HepG2 (cell line): ENCODE data around the gene KXD1. TPM values are rescaled to one million over a fixed set of nuclear protein-coding genes. Genes with fewer than 3 reads are reported as not detected.
A peak's percentile ranks its signal among the peaks of the same experiment; 100 is the strongest.

Experiments used
- JUN ChIP-seq: sonication (generic); formaldehyde crosslinking; IDR thresholded peaks from 2 replicates; pipeline ENCODE4 v1.4.0; 2020; ENCODE audit warnings: mild to moderate bottlenecking, missing genetic modification reagents
- KMT2A ChIP-seq: sonication (generic); formaldehyde crosslinking; IDR thresholded peaks from 2 replicates; pipeline ENCODE4 v1.4.0; 2020; ENCODE audit warnings: missing genetic modification reagents
- NFIC ChIP-seq: IDR thresholded peaks from 2 replicates; pipeline ENCODE4 v1.6.1; 2012; ENCODE audit warnings: mild to moderate bottlenecking, low read length, inconsistent platforms
- PAF1 ChIP-seq: IDR thresholded peaks from 2 replicates; pipeline ENCODE4 v1.6.1; 2016; ENCODE audit warnings: missing genetic modification reagents, missing compliant biosample characterization
- RXRB ChIP-seq: IDR thresholded peaks from 2 replicates; pipeline ENCODE4 v1.6.1; 2016; ENCODE audit warnings: borderline replicate concordance, missing genetic modification reagents, missing compliant biosample characterization
- THYN1 ChIP-seq: sonication (generic); formaldehyde crosslinking; IDR thresholded peaks from 2 replicates; pipeline ENCODE4 v1.8.1; 2023; ENCODE audit warnings: low read depth, mild to moderate bottlenecking, moderate library complexity, missing genetic modification reagents, borderline replicate concordance
- ZBTB8A ChIP-seq: sonication (generic); formaldehyde crosslinking; IDR thresholded peaks from 2 replicates; pipeline ENCODE4 v1.4.0; 2020; ENCODE audit warnings: mild to moderate bottlenecking, low read depth, missing genetic modification reagents, borderline replicate concordance
- ZNF234 ChIP-seq: sonication (generic); formaldehyde crosslinking; conservative IDR thresholded peaks from 2 replicates; pipeline ENCODE4 v1.5.1; 2020; ENCODE audit warnings: mild to moderate bottlenecking, missing genetic modification reagents
- ZNF569 ChIP-seq: sonication (generic); formaldehyde crosslinking; IDR thresholded peaks from 2 replicates; pipeline ENCODE4 v1.5.0; 2020; ENCODE audit warnings: mild to moderate bottlenecking, missing genetic modification reagents, moderate library complexity, borderline replicate concordance
- ZSCAN22 ChIP-seq: sonication (generic); formaldehyde crosslinking; IDR thresholded peaks from 2 replicates; pipeline ENCODE4 v1.4.0; 2020; ENCODE audit warnings: mild to moderate bottlenecking, missing genetic modification reagents
- polyA plus RNA-seq, 8 experiments: library from polyadenylated mRNA; depleted of rRNA in 3 of 8; stranded (reverse) in 7 of 8; unstranded in 1 of 8; fragments of >200 nt; fragmentation: Illumina TruSeq in 4 of 8; extraction: Trizol in 4 of 8; gene quantifications; 2 replicates each; pipeline versions ENCODE4 v1.2.1 to v1.2.3, GENCODE V29; 2011 to 2016; ENCODE audit warnings: low read depth in 4 of 8, missing spikeins in 1 of 8, mixed read lengths in 1 of 8; ENCODE audit not compliant: insufficient read depth in 1 of 8
- total RNA-seq, 5 experiments: library from RNA; depleted of rRNA; stranded (reverse); fragments of >200 nt; fragmentation: Illumina TruSeq; extraction: Trizol; gene quantifications; 2 replicates each; pipeline ENCODE4 v1.2.3, GENCODE V29; 2016; ENCODE audit warnings: low read depth in 1 of 5
- TF ChIP-seq, protein P1 (sequence below): IDR thresholded peaks from 2 replicates; pipeline ENCODE4 v1.4.0; 2020; ENCODE audit warnings: mild to moderate bottlenecking, missing genetic modification reagents
- TF ChIP-seq, protein P2 (sequence below): sonication (generic); formaldehyde crosslinking; IDR thresholded peaks from 2 replicates; pipeline ENCODE4 v1.5.0; 2020; ENCODE audit warnings: missing genetic modification reagents
- TF ChIP-seq, protein P3 (sequence below): sonication (generic); formaldehyde crosslinking; IDR thresholded peaks from 2 replicates; pipeline ENCODE4 v1.5.1; 2020; ENCODE audit warnings: mild to moderate bottlenecking, missing genetic modification reagents
- TF ChIP-seq, protein P4 (sequence below): sonication (generic); formaldehyde crosslinking; IDR thresholded peaks from 2 replicates; pipeline ENCODE4 v1.5.0; 2020; ENCODE audit warnings: missing genetic modification reagents
- TF ChIP-seq, protein P5 (sequence below): sonication (generic); formaldehyde crosslinking; IDR thresholded peaks from 2 replicates; pipeline ENCODE4 v1.9.0; 2021; ENCODE audit warnings: missing genetic modification reagents, borderline replicate concordance

The KXD1 gene
- total and polyA plus RNA-seq, 2 of the 13 experiments (the other 11 are each of a cell fraction or from before 2014, with no cell fraction given) = 44.6 to 143 TPM

DNA sequence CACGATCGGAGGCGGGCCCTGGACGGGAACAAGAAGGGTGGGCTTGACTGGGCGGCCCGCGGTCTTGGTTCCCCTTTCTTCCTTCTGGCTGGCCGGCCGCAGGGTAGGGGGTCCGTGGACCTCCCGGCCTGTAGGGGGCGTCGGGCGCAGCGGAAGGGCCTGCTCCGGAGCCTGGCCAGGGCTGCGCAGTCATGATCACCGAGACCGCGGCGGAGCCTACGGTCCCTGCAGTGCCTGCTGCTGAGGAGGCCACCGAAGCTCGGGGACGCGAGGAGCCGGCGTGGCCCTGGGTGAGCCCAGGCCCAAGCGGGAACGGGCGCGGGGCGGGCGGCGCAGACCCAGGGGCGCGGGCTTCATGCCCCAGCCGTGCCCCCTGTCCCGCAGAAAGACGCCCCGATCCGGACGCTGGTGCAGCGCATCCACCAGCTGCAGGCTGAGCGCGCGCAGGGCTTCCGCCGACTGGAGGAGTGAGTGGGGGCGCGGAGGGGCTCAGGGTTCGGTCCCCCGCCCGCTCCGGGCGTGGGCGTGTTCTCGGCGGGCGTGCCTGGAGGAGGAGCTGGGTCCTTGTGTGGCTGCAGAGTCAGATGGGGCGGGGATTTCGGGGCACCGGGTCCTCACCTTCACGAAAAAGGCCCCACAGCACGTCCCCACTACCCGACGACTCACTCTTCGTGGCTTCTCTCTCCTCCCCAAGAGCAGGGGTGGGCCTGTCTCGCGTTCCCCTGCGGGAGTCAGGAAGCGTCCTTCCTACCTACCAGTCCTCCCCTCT lies 31.1 kb downstream of the KXD1 start, which contains the start of gene REX1BD (continued):
- TF ChIP-seq, protein P1, sequence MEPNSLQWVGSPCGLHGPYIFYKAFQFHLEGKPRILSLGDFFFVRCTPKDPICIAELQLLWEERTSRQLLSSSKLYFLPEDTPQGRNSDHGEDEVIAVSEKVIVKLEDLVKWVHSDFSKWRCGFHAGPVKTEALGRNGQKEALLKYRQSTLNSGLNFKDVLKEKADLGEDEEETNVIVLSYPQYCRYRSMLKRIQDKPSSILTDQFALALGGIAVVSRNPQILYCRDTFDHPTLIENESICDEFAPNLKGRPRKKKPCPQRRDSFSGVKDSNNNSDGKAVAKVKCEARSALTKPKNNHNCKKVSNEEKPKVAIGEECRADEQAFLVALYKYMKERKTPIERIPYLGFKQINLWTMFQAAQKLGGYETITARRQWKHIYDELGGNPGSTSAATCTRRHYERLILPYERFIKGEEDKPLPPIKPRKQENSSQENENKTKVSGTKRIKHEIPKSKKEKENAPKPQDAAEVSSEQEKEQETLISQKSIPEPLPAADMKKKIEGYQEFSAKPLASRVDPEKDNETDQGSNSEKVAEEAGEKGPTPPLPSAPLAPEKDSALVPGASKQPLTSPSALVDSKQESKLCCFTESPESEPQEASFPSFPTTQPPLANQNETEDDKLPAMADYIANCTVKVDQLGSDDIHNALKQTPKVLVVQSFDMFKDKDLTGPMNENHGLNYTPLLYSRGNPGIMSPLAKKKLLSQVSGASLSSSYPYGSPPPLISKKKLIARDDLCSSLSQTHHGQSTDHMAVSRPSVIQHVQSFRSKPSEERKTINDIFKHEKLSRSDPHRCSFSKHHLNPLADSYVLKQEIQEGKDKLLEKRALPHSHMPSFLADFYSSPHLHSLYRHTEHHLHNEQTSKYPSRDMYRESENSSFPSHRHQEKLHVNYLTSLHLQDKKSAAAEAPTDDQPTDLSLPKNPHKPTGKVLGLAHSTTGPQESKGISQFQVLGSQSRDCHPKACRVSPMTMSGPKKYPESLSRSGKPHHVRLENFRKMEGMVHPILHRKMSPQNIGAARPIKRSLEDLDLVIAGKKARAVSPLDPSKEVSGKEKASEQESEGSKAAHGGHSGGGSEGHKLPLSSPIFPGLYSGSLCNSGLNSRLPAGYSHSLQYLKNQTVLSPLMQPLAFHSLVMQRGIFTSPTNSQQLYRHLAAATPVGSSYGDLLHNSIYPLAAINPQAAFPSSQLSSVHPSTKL = peak; percentile 69
- TF ChIP-seq THYN1 (CRISPR knock-in tag) (no peak), ZSCAN22 (CRISPR knock-in tag) (no peak; the same call in 1 of the 2 replicates), PAF1 (CRISPR knock-in tag) (no peak), KMT2A (CRISPR knock-in tag) (peak; percentile 52; the same call in 1 of the 2 replicates), ZNF234 (peak; percentile 31; the same call in 1 of the 2 replicates), NFIC (no peak), ZNF569 (CRISPR knock-in tag) (no peak; the same call in 1 of the 2 replicates), ZBTB8A (no peak; the same call in 1 of the 2 replicates), RXRB (peak; percentile 73), JUN (CRISPR knock-in tag) (0 out of 2 replicates have a peak, but pooled peaks have one; percentile 41)
- TF ChIP-seq, protein P2, sequence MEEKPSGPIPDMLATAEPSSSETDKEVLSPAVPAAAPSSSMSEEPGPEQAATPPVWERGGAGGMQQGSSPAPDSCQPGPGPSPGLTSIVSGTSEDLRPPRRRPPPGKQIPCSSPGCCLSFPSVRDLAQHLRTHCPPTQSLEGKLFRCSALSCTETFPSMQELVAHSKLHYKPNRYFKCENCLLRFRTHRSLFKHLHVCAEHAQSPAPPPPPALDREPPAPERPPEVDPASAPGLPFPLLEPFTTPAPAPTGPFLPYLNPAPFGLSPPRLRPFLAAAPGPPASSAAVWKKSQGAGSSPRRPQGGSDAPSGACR = 0 out of 2 replicates have a peak, but pooled peaks have one; percentile 17
- TF ChIP-seq, protein P3, sequence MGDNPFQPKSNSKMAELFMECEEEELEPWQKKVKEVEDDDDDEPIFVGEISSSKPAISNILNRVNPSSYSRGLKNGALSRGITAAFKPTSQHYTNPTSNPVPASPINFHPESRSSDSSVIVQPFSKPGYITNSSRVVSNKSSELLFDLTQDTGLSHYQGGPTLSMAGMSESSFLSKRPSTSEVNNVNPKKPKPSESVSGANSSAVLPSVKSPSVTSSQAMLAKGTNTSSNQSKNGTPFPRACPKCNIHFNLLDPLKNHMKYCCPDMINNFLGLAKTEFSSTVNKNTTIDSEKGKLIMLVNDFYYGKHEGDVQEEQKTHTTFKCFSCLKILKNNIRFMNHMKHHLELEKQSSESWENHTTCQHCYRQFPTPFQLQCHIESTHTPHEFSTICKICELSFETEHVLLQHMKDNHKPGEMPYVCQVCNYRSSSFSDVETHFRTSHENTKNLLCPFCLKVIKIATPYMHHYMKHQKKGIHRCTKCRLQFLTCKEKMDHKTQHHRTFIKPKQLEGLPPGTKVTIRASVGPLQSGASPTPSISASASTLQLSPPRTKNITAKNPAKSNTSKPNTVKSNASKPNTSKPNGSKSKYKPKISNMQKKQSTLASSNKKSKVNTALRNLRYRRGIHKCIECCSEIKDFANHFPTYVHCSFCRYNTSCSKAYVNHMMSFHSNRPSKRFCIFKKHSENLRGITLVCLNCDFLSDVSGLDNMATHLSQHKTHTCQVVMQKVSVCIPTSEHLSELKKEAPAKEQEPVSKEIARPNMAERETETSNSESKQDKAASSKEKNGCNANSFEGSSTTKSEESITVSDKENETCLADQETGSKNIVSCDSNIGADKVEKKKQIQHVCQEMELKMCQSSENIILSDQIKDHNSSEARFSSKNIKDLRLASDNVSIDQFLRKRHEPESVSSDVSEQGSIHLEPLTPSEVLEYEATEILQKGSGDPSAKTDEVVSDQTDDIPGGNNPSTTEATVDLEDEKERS (CRISPR knock-in tag) = no peak; the same call in 1 of the 2 replicates
- TF ChIP-seq, protein P4, sequence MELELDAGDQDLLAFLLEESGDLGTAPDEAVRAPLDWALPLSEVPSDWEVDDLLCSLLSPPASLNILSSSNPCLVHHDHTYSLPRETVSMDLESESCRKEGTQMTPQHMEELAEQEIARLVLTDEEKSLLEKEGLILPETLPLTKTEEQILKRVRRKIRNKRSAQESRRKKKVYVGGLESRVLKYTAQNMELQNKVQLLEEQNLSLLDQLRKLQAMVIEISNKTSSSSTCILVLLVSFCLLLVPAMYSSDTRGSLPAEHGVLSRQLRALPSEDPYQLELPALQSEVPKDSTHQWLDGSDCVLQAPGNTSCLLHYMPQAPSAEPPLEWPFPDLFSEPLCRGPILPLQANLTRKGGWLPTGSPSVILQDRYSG (CRISPR knock-in tag) = no peak; the same call in 1 of the 2 replicates
- TF ChIP-seq, protein P5, sequence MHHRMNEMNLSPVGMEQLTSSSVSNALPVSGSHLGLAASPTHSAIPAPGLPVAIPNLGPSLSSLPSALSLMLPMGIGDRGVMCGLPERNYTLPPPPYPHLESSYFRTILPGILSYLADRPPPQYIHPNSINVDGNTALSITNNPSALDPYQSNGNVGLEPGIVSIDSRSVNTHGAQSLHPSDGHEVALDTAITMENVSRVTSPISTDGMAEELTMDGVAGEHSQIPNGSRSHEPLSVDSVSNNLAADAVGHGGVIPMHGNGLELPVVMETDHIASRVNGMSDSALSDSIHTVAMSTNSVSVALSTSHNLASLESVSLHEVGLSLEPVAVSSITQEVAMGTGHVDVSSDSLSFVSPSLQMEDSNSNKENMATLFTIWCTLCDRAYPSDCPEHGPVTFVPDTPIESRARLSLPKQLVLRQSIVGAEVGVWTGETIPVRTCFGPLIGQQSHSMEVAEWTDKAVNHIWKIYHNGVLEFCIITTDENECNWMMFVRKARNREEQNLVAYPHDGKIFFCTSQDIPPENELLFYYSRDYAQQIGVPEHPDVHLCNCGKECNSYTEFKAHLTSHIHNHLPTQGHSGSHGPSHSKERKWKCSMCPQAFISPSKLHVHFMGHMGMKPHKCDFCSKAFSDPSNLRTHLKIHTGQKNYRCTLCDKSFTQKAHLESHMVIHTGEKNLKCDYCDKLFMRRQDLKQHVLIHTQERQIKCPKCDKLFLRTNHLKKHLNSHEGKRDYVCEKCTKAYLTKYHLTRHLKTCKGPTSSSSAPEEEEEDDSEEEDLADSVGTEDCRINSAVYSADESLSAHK = no peak
